Neural cell (in vitro differentiated cells): ENCODE data around the gene RYK. TPM values are rescaled to one million over a fixed set of nuclear protein-coding genes. Genes with fewer than 3 reads are reported as not detected.

Experiments
- H2AFZ ChIP-seq: fragments of 200-600, 300-800 bp; sonication (generic), shearing (Covaris generic); 2 replicates; pipeline ENCODE4 v1.6.0; 2014; ENCODE audit warnings: low read depth, mild to moderate bottlenecking, antibody characterized with exemption, low read length, moderate library complexity
- H3F3A ChIP-seq: fragments of 200-600 bp; shearing (Covaris generic); 2 replicates; pipeline ENCODE4 v1.6.1; 2016; ENCODE audit warnings: mild to moderate bottlenecking, moderate library complexity, mixed read lengths, antibody characterized with exemption, low read length; ENCODE audit not compliant: insufficient read depth, poor library complexity, severe bottlenecking
- H3K27ac ChIP-seq: fragments of 200-600, 300-800 bp; sonication (generic), shearing (Covaris generic); 2 replicates; pipeline ENCODE4 v1.5.1; 2014; ENCODE audit warnings: mild to moderate bottlenecking, low read length, moderate library complexity
- H3K27me3 ChIP-seq: fragments of 300-800, 200-600 bp; sonication (generic), shearing (Covaris generic); 2 replicates; pipeline ENCODE4 v1.6.0; 2014; ENCODE audit warnings: mild to moderate bottlenecking, low read depth, low read length, moderate library complexity; ENCODE audit not compliant: insufficient read depth
- H3K36me3 ChIP-seq: fragments of 300-800, 200-600 bp; sonication (generic), shearing (Covaris generic); 2 replicates; pipeline ENCODE4 v1.5.1; 2014; ENCODE audit warnings: mild to moderate bottlenecking, antibody characterized with exemption, low read length, moderate library complexity; ENCODE audit not compliant: insufficient read depth
- H3K4me2 ChIP-seq: fragments of 300-800, 200-600 bp; sonication (generic), shearing (Covaris generic); 2 replicates; pipeline ENCODE4 v1.6.0; 2014; ENCODE audit warnings: mild to moderate bottlenecking, low read length
- H3K4me3 ChIP-seq: fragments of 300-800, 200-600 bp; sonication (generic), shearing (Covaris generic); 2 replicates; pipeline ENCODE4 v1.5.1; 2014; ENCODE audit warnings: mild to moderate bottlenecking, low read length, moderate library complexity
- H3K79me2 ChIP-seq: fragments of 200-600 bp; shearing (Covaris generic); replicated peaks from 2 replicates; pipeline ENCODE4 v1.6.0; 2014; ENCODE audit warnings: mild to moderate bottlenecking, low read length, moderate library complexity; ENCODE audit not compliant: insufficient read depth
- H3K9ac ChIP-seq: fragments of 300-800, 200-600 bp; sonication (generic), shearing (Covaris generic); 2 replicates; pipeline ENCODE4 v1.6.1; 2016; ENCODE audit warnings: mild to moderate bottlenecking, low read length, mixed read lengths
- H3K9me2 ChIP-seq: fragments of 200-600 bp; shearing (Covaris generic); 2 replicates; pipeline ENCODE4 v1.6.1; 2016; ENCODE audit warnings: mild to moderate bottlenecking, low read length, mixed read lengths; ENCODE audit not compliant: insufficient read depth
- H3K9me3 ChIP-seq: fragments of 200-600, 300-800 bp; sonication (generic), shearing (Covaris generic); 2 replicates; pipeline ENCODE4 v1.6.1; 2016; ENCODE audit warnings: mild to moderate bottlenecking, mixed run types, low read length, moderate library complexity, mixed read lengths
- H4K20me1 ChIP-seq: fragments of 200-600 bp; shearing (Covaris generic); 2 replicates; pipeline ENCODE4 v1.6.1; 2016; ENCODE audit warnings: mild to moderate bottlenecking, mixed run types; ENCODE audit not compliant: insufficient read depth
- EP300 ChIP-seq: fragments of 450-650 bp; conservative IDR thresholded peaks from 2 replicates; pipeline ENCODE4 v1.6.1; 2014; ENCODE audit warnings: antibody characterized with exemption, mild to moderate bottlenecking, moderate library complexity; ENCODE audit not compliant: poor library complexity, severe bottlenecking
- EZH2 ChIP-seq: fragments of 200-600, 300-800 bp; shearing (Covaris generic), sonication (generic); IDR thresholded peaks from 2 replicates; pipeline ENCODE4 v1.6.1; 2014; ENCODE audit warnings: antibody characterized with exemption, low read length, borderline replicate concordance, mild to moderate bottlenecking; ENCODE audit not compliant: insufficient read depth, poor library complexity, severe bottlenecking
- MXI1 ChIP-seq: fragments of 450-650 bp; conservative IDR thresholded peaks from 2 replicates; pipeline ENCODE4 v1.6.1; 2014; ENCODE audit warnings: antibody characterized with exemption, mild to moderate bottlenecking; ENCODE audit not compliant: poor library complexity, severe bottlenecking
- POLR2AphosphoS5 ChIP-seq: IDR thresholded peaks from 2 replicates; pipeline ENCODE4 v1.6.1; 2012
- RAD21 ChIP-seq: fragments of 450-650 bp; conservative IDR thresholded peaks from 2 replicates; pipeline ENCODE4 v1.6.1; 2014; ENCODE audit warnings: antibody characterized with exemption, mild to moderate bottlenecking, moderate library complexity
- SMC3 ChIP-seq: fragments of 450-650 bp; conservative IDR thresholded peaks from 2 replicates; pipeline ENCODE4 v1.6.1; 2014; ENCODE audit warnings: antibody characterized with exemption, mild to moderate bottlenecking, moderate library complexity; ENCODE audit not compliant: poor library complexity
- TAF1 ChIP-seq: IDR thresholded peaks from 2 replicates; pipeline ENCODE4 v1.6.1; 2012; ENCODE audit warnings: low read depth
- polyA plus RNA-seq: library from polyadenylated mRNA; depleted of rRNA; stranded (reverse); fragments of >200 nt; gene quantifications from 2 replicates; pipeline ENCODE4 v1.2.3, GENCODE V29; 2014
- TF ChIP-seq, protein P1 (sequence below): fragments of 450-650 bp; IDR thresholded peaks from 2 replicates; pipeline ENCODE4 v1.5.1; 2014; ENCODE audit warnings: antibody characterized with exemption, mild to moderate bottlenecking, moderate library complexity; ENCODE audit not compliant: poor library complexity, severe bottlenecking
- TF ChIP-seq, protein P2 (sequence below): IDR thresholded peaks from 2 replicates; pipeline ENCODE4 v1.6.1; 2012; ENCODE audit warnings: borderline replicate concordance

The RYK gene
- polyA plus RNA-seq, 1 donor from 2014 or later, result 68.6 TPM

DNA sequence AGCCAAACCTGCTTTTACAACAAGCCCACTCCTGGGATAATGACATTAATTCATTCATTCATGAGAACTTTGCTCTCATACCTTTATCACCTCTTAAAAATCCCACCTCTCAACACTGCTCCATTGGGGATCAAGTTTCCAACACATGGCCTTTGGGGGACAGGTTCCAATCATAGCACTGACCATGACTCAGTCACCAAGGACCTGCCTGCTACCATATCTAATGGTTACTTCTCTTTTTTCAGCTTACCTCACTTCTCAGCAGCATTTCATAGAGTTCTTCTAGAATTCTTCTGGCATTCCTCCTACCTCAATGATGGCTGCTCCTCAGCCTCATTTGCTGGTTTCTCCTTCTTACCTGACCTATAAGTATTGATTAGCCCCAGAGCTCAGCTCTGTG, 36.9 kb upstream of the RYK start:
- TF ChIP-seq MXI1 (no peak), RAD21 (no peak), SMC3 (no peak), EP300 (no peak), EZH2 (no peak), POLR2AphosphoS5 (no peak), TAF1 (no peak)
- TF ChIP-seq, protein P1, sequence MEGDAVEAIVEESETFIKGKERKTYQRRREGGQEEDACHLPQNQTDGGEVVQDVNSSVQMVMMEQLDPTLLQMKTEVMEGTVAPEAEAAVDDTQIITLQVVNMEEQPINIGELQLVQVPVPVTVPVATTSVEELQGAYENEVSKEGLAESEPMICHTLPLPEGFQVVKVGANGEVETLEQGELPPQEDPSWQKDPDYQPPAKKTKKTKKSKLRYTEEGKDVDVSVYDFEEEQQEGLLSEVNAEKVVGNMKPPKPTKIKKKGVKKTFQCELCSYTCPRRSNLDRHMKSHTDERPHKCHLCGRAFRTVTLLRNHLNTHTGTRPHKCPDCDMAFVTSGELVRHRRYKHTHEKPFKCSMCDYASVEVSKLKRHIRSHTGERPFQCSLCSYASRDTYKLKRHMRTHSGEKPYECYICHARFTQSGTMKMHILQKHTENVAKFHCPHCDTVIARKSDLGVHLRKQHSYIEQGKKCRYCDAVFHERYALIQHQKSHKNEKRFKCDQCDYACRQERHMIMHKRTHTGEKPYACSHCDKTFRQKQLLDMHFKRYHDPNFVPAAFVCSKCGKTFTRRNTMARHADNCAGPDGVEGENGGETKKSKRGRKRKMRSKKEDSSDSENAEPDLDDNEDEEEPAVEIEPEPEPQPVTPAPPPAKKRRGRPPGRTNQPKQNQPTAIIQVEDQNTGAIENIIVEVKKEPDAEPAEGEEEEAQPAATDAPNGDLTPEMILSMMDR, result no peak
- TF ChIP-seq, protein P2, sequence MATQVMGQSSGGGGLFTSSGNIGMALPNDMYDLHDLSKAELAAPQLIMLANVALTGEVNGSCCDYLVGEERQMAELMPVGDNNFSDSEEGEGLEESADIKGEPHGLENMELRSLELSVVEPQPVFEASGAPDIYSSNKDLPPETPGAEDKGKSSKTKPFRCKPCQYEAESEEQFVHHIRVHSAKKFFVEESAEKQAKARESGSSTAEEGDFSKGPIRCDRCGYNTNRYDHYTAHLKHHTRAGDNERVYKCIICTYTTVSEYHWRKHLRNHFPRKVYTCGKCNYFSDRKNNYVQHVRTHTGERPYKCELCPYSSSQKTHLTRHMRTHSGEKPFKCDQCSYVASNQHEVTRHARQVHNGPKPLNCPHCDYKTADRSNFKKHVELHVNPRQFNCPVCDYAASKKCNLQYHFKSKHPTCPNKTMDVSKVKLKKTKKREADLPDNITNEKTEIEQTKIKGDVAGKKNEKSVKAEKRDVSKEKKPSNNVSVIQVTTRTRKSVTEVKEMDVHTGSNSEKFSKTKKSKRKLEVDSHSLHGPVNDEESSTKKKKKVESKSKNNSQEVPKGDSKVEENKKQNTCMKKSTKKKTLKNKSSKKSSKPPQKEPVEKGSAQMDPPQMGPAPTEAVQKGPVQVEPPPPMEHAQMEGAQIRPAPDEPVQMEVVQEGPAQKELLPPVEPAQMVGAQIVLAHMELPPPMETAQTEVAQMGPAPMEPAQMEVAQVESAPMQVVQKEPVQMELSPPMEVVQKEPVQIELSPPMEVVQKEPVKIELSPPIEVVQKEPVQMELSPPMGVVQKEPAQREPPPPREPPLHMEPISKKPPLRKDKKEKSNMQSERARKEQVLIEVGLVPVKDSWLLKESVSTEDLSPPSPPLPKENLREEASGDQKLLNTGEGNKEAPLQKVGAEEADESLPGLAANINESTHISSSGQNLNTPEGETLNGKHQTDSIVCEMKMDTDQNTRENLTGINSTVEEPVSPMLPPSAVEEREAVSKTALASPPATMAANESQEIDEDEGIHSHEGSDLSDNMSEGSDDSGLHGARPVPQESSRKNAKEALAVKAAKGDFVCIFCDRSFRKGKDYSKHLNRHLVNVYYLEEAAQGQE, result no peak
- H3K9me3 ChIP-seq, result no peaks in the 10 kb centered on the region
- H3K4me3 ChIP-seq, result no peak overlapping the region
- no peaks in the 10 kb centered on the region for H4K20me1 ChIP-seq
- H3K4me2 ChIP-seq, result no peak overlapping the region
- no peak overlapping the region for H2AFZ ChIP-seq
- no peaks in the 10 kb centered on the region for H3F3A ChIP-seq
- no peaks in the 10 kb centered on the region for H3K9me2 ChIP-seq
- H3K27me3 ChIP-seq, result no peaks in the 10 kb centered on the region
- no peak overlapping the region for H3K27ac ChIP-seq
- H3K79me2 ChIP-seq, result no peaks in the 10 kb centered on the region
- no peaks in the 10 kb centered on the region for H3K36me3 ChIP-seq
- no peak overlapping the region for H3K9ac ChIP-seq

DNA sequence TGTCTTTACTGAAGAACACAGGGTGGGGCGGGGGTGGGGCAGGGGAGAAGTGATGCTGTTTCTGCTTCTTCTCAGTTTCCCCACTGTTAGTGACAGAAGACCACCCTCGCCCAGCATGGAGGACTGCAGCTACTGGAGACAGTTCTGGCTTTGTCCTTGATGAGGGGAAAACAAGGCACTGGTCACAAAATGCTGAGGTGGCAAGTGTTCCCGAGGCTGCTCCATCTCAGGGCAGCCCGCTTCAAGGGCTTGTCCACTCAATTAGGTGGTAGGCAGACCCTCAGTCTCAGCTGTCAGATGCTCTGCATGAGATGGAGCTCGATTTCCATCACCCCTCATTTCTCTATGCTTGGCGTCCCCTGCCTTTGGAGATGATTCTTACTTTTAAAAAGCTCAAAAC, 33.8 kb upstream of the RYK start:
- H4K20me1 ChIP-seq, result no peaks in the 10 kb centered on the region
- no peaks in the 10 kb centered on the region for H3K27me3 ChIP-seq
- H3K27ac ChIP-seq, result no peak overlapping the region
- H3K9me3 ChIP-seq, result no peaks in the 10 kb centered on the region
- no peak overlapping the region for H3K9ac ChIP-seq
- H2AFZ ChIP-seq, result no peak overlapping the region
- no peaks in the 10 kb centered on the region for H3K36me3 ChIP-seq
- TF ChIP-seq, protein P2, result no peak
- no peak for TF ChIP-seq POLR2AphosphoS5
- no peak for TF ChIP-seq TAF1
- TF ChIP-seq SMC3, result no peak
- no peak overlapping the region for H3K4me2 ChIP-seq
- H3F3A ChIP-seq, result no peaks in the 10 kb centered on the region
- no peaks in the 10 kb centered on the region for H3K79me2 ChIP-seq
- H3K9me2 ChIP-seq, result no peaks in the 10 kb centered on the region
- H3K4me3 ChIP-seq, result no peak overlapping the region
